NCI-H146 treated with DMSO at 0.1 percent for 48 hours (cell line): ENCODE results near the gene KRCC1.

Experiments
- DNase-seq: peaks from one replicate; lab custom pipeline; 2025; ENCODE audit not compliant: unreplicated experiment; lab: John Stamatoyannopoulos, UW

KRCC1 gene

DNA sequence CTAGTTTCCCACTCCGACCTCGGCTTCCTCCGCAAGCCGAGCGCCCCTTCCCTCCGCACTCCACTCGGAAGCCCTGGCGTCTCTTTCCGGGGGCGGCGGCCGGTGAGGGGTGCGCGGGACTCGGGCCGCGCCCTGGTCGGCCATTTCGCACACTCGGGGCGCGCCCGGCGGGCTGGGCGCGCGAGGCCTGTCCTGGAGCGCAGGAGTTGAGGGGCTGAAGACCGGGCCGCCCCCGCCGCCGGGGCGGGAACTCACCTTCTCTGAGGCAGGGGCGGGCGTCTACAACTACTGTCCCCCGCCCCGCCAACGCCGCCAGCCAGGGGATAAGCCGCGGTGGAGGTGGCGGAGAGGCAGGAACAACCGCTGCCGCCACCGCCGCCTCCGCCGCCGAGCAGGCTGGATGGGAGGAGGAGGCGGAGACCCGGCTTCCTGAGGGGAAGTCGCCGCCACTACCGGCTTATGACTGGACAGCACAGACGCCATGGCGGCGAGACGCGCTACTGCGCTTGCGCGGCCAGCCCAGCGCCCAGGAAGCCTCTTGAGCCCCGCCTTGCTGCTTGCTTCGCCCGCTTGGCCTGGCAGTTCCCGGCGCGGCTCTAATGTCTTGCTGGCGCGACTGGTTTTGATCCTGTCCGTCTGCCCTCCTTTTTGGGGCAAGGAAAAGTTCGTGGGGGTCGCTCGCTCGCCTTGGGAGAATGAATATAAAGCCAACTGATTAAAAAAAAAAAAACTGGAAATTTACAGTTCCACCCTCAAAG is at the start of gene KRCC1:
KRCC1 (minus strand) TSS at position 413 of the 758 bp plus-strand sequence. CDS start 27,220 bp downstream, outside the sequence.
- peak; percentile 84 for DNase-seq

DNA sequence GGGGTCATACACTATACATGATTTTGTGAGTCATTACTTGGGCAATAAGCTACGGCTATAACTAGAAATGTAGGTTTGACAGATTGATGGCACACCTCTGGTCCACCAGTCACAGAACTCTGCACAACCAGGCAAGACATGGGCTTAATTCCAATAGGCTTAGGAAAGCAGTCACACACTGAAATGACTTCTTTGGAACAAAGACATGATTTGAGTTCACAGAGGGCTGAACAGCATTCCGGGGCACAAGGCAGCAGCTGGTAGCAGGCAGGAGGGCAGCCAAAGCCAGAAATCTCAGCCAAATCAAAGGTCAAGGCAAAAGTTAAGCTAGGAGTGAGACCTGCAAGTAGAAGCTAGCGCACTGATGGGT is 44.9 kb upstream of the KRCC1 start:
- DNase-seq, result no peak

DNA sequence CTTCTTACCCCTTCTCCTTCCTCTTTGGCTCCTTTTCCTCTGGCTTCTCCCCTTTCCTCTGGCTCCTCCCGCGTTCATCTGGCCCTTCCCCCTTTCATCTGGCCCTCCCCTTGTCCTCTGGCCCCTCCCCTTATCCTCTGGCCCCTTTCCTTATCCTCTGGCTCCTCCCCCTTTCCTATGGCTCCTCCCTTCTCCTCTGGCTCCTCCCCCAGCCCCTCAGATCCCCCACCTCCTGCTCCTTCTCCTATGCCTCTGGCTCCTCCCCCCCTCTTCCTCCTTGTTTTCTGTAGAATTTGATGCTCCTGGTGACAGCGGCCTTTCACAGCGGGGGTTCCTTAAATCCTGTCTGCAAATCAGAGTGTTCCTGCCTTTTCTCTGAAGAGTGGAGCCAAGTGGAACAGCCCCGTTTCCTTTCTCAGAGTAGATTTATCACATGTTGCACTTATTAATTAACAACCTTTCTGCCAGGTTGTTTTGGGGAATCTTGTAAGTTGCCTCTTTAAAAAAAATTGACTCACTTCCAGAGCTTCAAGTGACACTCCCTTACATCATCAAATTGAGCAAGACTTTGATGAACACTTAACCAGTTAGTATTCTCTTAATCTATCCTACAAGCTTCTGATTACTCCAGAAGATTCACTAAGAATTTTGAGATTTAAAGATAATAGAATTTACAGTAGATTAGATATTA is 44.4 kb upstream of the KRCC1 start:
- DNase-seq, result no peak

DNA sequence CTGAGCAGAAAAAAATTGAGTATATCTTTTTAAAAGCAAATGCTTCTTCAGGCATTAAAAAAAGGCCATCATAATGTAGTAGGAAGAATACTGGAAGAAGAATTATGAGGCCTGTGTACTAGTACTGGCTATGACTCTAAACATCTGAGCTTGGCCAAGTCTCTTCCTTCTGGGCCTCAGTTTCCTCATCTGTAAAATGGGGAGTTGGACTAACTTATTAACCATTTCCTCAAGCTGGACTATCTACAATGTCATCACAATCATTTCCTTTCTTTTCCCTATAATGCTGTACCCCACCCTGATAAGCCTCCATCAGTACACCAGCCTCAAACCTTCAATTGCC is 42.9 kb upstream of the KRCC1 start:
- DNase-seq, result no peak

DNA sequence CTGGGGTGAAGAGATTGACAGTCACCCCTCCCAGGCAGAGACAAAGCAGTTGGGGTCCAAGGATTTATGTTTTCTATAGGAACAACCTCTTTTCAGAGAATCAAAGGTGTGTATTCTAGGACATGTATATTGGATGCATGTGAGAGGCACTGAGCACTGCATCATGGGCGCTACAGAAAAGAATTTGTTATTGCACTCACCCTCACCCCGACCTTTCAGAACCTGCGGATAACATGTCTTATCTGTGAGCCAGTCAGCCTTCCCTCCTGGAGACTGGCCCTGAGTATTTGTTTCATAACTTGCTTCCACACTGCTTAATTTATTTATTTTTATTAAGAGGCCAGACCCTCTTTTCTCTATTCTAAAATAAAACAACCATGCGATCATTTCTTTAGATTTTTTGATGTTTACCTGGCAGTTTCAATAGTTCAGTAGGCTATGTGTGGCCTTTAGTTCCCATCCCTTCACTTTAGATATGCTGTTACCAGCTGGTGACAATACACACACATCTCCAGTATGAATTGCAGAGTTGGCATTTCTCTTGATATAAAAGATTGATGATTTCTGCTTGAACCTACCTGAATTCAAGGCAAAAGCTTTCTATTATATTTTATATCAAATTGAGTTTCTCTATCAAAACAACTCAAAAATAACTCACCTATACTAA is 42.4 kb upstream of the KRCC1 start:
- DNase-seq, result no peak

DNA sequence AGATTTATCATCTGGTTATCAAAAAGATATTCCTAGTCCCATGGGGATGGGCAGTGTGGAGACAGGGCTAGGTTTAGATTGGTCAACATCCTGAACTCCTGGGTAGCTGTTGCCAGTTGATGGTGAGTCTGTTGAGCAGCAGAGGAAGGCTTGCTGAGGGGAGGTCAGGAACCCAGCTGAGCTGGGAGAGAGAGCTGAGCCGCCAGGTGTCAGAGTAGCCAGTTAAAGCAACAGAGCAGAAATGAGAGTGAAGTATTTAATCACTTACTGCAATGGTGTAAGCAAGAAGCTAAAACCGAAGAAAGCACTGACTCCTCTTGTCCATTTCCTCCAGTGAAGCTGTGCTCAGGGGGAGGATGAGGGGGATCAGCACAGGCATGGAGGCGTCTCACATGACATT is 41.6 kb upstream of the KRCC1 start:
- no peak for DNase-seq

DNA sequence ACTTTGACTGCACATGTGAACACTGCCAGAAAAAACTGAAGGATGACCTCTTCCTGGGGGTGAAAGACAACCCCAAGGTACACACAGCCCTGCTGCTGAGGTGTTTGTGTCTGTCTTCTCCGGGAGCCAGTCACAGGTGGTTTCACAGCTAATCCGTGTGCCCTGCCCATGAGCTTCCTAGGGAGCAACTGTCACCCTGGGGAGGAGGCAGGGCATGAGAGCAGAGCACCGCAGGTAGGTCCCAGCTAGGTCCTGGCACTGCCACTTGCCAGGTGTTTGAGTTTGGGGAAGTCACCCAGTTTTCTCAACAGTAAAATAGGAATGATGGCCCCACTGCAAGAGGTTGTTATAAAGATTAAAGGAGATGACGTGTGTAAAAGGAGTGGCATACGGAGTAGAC is 41.1 kb upstream of the KRCC1 start:
- no peak for DNase-seq

DNA sequence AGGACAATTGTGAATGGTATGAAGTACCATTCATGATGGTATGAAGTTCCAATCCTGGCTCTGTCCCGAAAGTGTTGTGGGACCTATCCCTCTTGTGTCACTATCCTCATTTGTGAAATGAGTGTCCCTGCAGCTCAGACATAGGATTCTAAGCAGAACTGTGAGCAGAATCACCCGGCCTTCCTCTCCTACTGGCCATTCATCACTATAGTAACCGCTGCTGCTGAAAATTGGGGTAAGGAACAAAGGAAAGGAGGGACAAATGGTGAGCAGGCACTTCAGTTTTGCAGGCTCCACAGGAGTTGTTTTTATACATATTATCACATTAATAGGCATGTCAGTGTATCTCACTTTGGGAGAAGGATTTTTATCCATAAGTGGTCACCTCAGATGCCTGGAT is 39.4 kb upstream of the KRCC1 start:
- peak; percentile 28 for DNase-seq

DNA sequence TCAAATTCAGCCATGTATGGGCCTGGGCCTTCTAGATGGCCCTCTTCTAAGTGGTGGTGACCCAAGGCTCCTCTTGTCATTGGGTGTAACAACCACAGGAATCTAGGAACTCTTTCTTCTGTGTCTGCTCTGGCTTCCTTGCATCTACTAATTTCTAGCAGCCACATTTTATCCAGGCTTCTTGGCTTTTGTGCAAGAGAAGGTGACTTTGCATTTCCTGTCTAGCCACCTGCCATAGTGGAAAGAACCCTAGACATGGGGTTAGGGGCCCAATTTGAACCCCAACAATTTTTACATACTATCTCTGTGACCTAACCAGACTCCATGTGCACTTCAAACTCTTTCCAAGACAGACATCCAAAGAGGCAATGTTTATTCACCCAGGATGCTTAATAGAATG is 37.2 kb upstream of the KRCC1 start:
- no peak for DNase-seq

DNA sequence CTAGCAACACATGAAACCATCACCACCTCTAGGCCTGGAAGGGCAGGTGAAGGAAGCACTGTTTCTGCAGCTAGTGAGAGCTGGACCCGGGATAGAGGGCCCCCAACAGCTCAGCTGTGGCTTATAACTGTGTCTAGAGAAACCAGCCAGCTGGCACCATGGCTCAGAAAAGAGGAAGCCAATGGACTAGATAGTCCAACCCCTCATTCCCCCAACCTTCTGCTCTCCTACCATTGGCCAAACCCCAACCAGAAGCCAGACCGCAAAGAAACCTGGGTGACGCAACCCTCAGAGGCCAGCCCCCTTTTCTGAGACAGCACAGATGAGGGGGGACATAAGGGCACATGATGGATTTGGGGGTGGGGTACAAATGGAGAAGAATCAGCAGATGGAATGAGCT is 36.4 kb upstream of the KRCC1 start:
- no peak for DNase-seq

DNA sequence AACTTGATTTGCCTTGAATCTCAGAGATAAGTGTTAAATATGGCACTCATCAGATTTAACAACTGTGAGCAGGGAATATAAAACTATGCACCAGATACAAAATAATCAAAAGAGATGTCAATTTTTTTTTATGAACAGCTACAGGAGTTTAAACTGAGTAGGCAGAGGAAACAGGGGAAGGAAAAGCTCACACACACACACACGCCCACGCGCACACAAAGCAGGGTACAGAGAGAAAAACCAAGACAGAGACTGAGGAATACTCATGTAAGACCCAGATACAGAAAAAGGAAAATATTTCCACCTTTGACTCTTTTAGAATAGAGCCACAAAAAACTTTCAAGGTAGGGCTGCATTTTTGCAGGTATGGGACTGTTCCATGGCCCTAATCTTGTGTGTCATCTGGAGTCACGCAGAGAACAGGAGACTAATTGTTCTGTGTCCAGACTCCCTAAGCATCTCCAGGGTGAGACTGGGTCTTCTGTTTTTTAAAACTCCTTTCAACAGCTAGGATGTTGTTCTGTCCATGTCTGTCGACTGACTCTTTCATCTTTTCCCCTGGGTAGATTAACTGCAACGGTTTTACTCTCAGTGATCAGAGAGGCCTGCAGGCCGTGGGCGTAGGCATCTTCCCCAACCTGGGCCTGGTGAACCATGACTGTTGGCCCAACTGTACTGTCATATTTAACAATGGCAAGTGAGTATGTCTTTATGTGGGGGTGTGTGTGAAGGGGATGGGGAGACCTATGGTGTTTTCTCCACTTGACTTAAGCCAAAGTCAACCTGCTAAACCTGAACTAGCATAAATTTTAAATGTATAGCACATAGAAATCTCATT is 35.1 kb upstream of the KRCC1 start:
- no peak for DNase-seq

DNA sequence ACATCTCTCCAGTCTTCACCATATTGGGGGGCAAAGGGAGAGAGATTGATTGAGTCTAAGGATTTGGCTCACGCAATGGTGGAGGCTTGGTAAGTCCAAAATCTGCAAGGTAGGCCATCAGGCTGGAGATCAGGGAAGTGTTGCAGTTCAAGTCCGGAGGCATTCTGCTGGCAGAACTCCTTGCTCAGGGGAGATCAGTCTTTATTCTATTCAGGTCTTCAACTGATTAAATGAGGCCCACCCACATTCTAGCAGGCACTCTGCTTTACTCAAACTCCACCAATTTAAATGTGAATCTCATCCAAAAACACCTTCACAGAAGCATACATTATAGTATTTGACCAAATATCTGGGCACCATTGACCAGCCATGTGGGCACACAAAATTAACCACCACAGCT is 33.4 kb upstream of the KRCC1 start:
- DNase-seq, result no peak

DNA sequence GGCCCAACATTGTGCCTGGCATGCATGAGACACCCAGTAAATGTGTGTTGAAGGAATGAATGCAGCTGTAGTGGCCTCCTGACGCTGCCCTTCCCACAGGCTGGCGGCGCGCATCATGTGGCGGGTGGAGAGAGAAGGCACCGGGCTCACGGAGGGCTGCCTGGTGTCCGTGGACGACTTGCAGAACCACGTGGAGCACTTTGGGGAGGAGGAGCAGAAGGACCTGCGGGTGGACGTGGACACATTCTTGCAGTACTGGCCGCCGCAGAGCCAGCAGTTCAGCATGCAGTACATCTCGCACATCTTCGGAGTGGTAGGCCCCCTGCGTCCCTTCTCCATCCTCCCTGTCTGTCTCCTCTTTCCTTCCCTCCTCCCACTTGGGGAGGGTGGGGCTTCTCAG is 32.2 kb upstream of the KRCC1 start:
- DNase-seq, result no peak

DNA sequence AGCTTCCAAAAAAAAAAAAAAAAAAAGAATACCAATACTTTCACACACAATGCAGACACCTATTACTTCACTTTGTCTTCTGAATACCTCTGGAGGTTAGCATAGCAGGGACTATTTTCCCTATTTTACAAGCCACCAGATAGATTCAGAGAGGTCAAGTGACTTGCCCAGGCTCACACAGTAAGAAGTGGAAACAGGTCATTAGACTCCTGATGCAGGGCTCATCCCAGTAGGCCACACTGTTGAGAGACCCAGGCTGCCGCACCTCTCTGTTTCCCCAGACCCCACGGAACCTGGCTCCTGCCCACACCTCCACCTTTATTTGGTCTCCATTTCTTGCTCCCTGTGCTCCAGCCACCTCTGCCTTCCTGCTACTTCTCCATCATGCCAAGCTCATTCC is 31.5 kb upstream of the KRCC1 start:
- DNase-seq, result no peak

DNA sequence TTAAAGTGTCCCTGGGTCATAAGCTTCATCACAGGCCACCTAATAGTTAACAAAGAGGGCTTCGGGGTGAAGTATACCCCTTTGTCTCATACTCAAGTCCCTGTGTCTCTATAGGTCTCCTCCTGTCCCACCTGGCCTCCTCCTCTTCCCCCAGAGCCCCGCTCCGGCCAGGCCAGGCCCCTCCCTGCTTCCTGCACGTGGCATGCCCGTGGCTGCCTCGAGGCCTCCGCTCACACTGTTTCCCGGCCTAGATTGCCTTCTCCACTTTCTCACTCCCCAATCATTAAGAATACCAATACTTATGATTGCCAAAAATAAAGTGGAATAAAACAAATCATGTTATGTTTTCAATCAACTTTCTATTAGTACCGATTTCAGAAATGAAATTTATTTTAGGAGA is 30.8 kb upstream of the KRCC1 start:
- DNase-seq, result no peak

DNA sequence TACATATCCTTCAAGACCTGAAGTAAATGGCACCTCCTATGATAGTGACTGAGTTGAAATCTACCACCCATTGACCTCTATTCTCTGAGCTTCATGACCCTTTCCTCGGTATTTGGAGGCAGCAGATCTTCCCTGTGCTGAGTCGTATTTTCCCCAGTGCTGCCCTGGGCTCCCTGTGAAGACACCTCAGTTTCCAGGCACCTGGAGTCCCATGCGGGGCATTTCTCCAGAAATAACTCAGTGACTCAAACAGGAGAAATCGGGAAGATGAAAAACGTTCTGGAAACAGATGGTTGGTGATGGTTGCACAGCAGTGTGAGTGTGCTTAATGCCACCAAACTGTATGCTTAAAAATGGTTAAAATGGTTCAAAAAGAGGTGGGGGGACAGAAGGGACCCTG is 30.0 kb upstream of the KRCC1 start:
- DNase-seq, result no peak

DNA sequence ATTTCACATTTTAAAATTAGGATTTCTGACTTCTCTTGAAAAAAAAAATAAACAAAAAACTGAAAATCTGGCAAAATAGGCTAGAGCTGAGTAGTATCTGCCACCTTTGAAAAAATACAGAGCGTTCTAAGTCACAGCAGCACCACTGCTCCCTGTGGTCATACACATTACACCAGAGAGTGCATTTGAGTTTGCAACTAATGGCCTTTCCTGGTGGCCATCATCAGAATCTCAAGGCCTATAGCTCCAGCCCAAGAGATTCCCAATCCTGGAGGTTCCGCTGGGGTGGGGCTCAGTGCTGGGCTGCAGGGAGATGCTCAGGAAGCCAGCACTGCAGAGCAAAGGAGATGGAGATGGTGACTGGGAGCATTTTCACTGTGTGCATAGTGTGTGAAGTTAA is 29.5 kb upstream of the KRCC1 start:
- no peak for DNase-seq

DNA sequence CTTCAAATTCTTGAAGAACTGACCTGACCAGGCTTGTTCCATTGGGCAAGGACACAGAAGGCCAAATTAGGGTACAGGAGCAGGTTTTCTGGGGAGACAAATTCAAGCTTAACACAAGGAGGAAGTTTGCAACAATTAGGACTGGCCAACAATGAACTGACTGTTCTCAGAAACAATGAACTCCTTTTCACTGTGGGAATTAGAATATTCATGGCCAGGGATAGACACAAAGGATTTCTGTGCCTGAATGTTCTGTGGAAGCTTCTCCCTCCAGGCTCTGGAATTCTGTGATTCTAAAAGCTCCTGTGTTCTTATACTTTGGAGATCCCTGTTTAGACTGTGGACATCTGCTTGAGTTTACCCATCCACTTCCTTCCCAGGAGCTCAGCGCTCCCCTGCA is 27.2 kb upstream of the KRCC1 start:
- no peak for DNase-seq

DNA sequence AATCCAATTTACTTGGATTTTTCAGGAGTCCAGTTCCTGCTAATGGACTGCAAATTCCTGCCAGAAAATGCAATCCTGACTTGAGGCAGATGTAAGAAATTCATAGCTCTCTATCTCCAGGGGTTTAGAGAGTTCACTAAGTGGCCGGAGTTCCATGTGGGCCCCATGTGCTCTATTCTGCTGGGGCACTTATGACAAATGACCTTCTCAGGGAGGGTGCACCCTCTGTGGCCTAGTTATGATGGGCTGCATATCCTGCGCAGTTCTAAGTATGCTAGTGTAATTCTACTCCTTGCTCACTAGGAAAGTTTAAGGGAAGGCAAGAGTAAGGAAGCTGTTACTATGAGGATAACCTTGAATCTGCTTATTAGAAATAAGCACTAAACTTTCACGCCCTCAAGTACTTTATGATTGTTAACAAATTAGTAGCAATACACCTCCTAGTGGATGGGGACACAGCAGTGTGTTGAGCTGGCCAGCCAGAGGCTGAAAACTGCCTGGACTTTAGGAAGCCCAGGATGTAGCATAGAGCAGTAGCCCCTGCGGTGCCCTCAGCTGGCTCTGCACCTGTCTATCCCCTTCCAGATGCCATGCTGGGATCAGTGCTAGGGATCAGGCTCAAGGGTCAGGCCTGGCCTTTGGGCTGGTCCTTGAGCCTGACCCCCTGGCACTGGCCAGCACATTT is 26.5 kb upstream of the KRCC1 start:
- DNase-seq, result no peak

DNA sequence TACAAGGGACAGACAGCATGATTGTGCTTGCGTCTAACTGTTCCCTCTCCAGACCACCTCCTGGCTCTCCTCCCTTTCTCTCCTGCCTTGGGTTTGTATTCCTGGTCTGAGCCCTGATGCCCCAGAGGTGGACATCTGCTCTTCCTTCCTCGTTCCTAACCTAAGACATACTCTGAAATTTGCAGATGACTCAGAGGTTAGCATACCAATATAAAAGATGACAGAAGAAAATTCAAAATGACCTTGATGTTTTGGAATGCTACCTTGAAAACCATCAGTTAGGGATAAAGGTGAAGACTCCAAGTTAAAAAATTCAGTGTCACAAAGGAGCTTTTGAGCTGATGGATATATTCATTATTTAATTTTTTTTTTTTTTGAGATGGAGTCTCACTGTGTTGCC is 25.0 kb upstream of the KRCC1 start:
- DNase-seq, result no peak

DNA sequence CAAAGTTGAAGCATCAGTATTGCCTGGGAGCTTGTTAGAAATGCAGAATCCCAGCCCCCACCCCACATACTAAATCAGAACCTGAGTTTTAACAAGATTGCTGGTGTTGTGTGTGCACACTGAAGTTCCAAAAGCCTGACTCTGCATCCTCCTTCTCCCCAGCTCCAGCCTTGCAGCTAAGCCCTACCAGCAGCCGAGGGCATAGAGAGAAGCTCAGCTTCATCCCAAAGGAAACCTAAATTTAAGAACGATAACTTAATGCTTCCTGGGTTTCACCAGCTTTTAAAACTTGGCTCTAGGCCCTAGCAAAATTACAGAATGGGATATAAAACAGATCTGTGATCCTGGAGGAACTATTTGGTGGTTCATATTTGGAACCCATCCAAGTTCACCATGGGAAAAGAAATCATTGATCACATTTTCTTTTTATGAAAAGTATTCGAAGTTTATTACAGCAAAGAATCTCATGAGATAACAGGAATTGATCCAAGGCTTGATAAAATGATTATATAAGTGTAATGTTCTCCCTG is 23.1 kb upstream of the KRCC1 start:
- no peak for DNase-seq
